Pons (tissue), 1 donor: Measurements from ENCODE around the gene KRT3.

Experiments
- DNase-seq: peaks from one replicate; pipeline ENCODE4 v3.0.0-alpha.2; 2016; ENCODE audit warnings: low spot score

KRT3 gene

GRCh38 chr12:52827499-52828090, 31.7 kb upstream of the KRT3 start:
- DNase-seq: no peak

- no peak for DNase-seq
Observed at GRCh38 chr12:52826611-52827498, 30.9 kb upstream of the KRT3 start.

GRCh38 chr12:52825961-52826360, 30.0 kb upstream of the KRT3 start:
- no peak for DNase-seq

GRCh38 chr12:52824741-52825410, 29.0 kb upstream of the KRT3 start:
- DNase-seq: no peak

- no peak for DNase-seq
Observed at GRCh38 chr12:52823761-52824450, 28.0 kb upstream of the KRT3 start.

- no peak for DNase-seq
Observed at GRCh38 chr12:52822771-52823510, 27.0 kb upstream of the KRT3 start.

GRCh38 chr12:52821826-52822660, 26.1 kb upstream of the KRT3 start:
- DNase-seq: no peak

- DNase-seq: no peak
Observed at GRCh38 chr12:52821071-52821730, 25.3 kb upstream of the KRT3 start.

- DNase-seq: no peak
Observed at GRCh38 chr12:52820521-52820920, 24.6 kb upstream of the KRT3 start.

- no peak for DNase-seq
Observed at GRCh38 chr12:52819731-52820510, 24.0 kb upstream of the KRT3 start.

- no peak for DNase-seq
Observed at GRCh38 chr12:52818887-52819420, 23.0 kb upstream of the KRT3 start.

- DNase-seq: no peak
Observed at GRCh38 chr12:52818388-52818787, 22.5 kb upstream of the KRT3 start.

- no peak for DNase-seq
Observed at GRCh38 chr12:52817699-52818238, 21.9 kb upstream of the KRT3 start.

- no peak for DNase-seq
Observed at GRCh38 chr12:52817003-52817698, 21.2 kb upstream of the KRT3 start.

GRCh38 chr12:52815676-52816588, 20.0 kb upstream of the KRT3 start:
- no peak for DNase-seq

- DNase-seq: no peak
Observed at GRCh38 chr12:52815161-52815560, 19.2 kb upstream of the KRT3 start.

- DNase-seq: no peak
Observed at GRCh38 chr12:52814710-52815155, 18.8 kb upstream of the KRT3 start.
